ENCODE data around the gene PTPN12. TPM values are rescaled to one million over a fixed set of nuclear protein-coding genes. Genes with fewer than 3 reads are reported as not detected.

The PTPN12 gene
- total and polyA plus RNA-seq, 2 donors (not counting 1 experiment from before 2014, with no cell fraction given), result 18.0 to 78.8 TPM

DNA sequence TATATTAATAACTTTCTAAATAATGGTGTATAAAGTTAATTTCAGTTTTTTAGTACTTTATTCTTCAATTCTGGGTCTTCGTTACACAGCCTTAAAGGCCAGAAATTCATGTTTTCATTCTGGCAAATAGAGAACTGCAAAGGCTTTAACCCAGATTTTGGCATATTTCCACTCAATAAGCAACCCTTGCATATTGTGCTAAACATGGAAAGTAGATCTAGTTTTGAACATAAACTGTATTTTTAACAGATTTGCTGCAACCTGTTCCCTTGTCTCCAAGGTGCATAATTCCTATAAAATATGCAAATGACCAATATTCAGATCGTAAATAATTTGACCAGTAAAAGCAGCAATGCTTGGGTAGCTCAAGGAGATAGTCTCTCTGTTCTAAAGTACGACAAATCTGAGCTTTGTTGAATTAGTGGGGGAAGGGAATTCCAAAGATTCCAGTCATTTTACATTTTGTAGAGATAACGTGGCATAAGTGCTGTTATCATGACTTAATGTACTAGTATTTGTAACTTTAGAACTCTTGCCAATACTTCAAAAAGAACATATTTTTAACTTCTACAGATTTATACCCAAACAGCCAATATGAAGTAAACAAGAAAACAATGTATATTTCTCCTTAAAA lies 112.7 kb downstream of the PTPN12 start:
- H3K4me1 Mint-ChIP-seq, result no peaks in the 10 kb centered on the region
- no peak for ATAC-seq (ENCODE audit: low read depth)
- H3K9me3 Mint-ChIP-seq (ENCODE audit: insufficient read depth), result no peaks in the 10 kb centered on the region
- H2AFZ ChIP-seq (ENCODE audit: insufficient read depth, low read depth, low read length, poor library complexity, severe bottlenecking), result no peak overlapping the region
- H3K4me1 ChIP-seq (ENCODE audit: control insufficient read depth in 2 of 2, insufficient read depth in 2 of 2, low read length in 2 of 2), result no peaks in the 10 kb centered on the region
- H3K36me3 ChIP-seq (replicated peaks in 1 of 2; ENCODE audit: control extremely low read depth in 1 of 2, control insufficient read depth in 1 of 2, extremely low read depth in 1 of 2, insufficient read depth in 2 of 2, low read length in 1 of 2), result no peaks in the 10 kb centered on the region
- no peaks in the 10 kb centered on the region for H4K20me1 ChIP-seq (ENCODE audit: control insufficient read depth, insufficient read depth, low read length, poor library complexity, severe bottlenecking)
- TF ChIP-seq, protein P1, sequence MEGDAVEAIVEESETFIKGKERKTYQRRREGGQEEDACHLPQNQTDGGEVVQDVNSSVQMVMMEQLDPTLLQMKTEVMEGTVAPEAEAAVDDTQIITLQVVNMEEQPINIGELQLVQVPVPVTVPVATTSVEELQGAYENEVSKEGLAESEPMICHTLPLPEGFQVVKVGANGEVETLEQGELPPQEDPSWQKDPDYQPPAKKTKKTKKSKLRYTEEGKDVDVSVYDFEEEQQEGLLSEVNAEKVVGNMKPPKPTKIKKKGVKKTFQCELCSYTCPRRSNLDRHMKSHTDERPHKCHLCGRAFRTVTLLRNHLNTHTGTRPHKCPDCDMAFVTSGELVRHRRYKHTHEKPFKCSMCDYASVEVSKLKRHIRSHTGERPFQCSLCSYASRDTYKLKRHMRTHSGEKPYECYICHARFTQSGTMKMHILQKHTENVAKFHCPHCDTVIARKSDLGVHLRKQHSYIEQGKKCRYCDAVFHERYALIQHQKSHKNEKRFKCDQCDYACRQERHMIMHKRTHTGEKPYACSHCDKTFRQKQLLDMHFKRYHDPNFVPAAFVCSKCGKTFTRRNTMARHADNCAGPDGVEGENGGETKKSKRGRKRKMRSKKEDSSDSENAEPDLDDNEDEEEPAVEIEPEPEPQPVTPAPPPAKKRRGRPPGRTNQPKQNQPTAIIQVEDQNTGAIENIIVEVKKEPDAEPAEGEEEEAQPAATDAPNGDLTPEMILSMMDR (IDR thresholded peaks at IDR 0.05), result no peak
- TF ChIP-seq EZH2 (IDR thresholded peaks at IDR 0.05; ENCODE audit: borderline replicate concordance, insufficient read depth, low read depth, low read length, poor library complexity, severe bottlenecking), result no peak
- ChIA-PET POLR2A (no interaction called here), CTCF (interaction anchor here (0.6 to 11.4 kb wide), 12 partner anchors 8 to 392 kb away, joined by 3 to 155 read pairs (median 7); partner anchors contain the start of gene RSBN1L)
- H3K4me2 ChIP-seq (replicated peaks; ENCODE audit: low read depth, low read length, poor library complexity, severe bottlenecking), result no peak overlapping the region
- intact Hi-C loops (cut with micrococcal nuclease), result loop anchor here (5.0 kb wide), 2 partner anchors 47 to 287 kb away; partner anchors contain the start of gene RSBN1L
- no peaks in the 10 kb centered on the region for H3K27me3 ChIP-seq (replicated peaks in 1 of 4; ENCODE audit: control extremely low read depth in 1 of 4, control insufficient read depth in 3 of 4, insufficient read depth in 4 of 4, low read length in 3 of 4)
- no peak overlapping the region for H3K4me3 ChIP-seq (ENCODE audit: control extremely low read depth in 1 of 5, extremely low read depth in 1 of 5, insufficient read depth in 1 of 5, low read depth in 2 of 5, low read length in 4 of 5)
- no peak overlapping the region for H3K9ac ChIP-seq (ENCODE audit: low read length)
- no peaks in the 10 kb centered on the region for H3K27me3 Mint-ChIP-seq
- no peak overlapping the region for H3K27ac Mint-ChIP-seq
- H3K79me2 ChIP-seq (ENCODE audit: control insufficient read depth, insufficient read depth, low read length), result no peaks in the 10 kb centered on the region
- no peak for DNase-seq
- no peak overlapping the region for H3K27ac ChIP-seq (ENCODE audit: low read length in 2 of 2)
- no peak overlapping the region for H3K4me3 Mint-ChIP-seq
- no CpG with 5 or more reads among the region's 4 CpGs for WGBS (ENCODE audit: insufficient coverage)
- H3K9me3 ChIP-seq (ENCODE audit: control extremely low read depth in 1 of 3, control insufficient read depth in 2 of 3, insufficient read depth in 1 of 3, low read length in 2 of 3), result no peaks in the 10 kb centered on the region

DNA sequence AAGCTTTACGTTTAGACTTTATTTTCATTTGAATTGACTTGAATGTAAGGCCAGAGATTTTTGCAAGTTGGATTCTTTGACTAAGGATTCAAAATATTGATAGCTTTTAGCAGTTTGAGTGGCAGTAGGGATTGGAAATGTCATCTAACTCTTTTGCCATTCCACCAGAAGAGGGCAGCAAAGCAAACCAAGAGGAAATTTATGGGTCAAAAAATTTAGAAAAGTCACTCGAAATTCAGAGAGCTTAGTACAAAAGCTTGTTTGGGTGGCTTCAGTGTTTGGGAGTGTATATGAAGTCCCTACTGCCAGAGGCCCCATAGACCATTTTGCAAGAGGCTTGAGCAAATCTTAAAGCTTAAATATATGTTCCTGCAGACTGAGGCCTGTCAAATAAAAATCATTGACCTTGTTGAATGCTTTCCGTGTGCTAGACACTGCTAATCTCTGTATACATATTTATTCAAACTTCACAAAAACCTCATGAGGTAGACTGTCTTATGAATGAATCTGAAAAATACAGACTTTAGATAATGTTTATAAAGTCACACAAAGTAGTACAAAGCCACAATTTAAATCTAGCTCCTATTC lies 114.6 kb downstream of the PTPN12 start:
- Histone ChIP-seq H3K27me3 (replicated peaks in 1 of 4; ENCODE audit: control extremely low read depth in 1 of 4, control insufficient read depth in 3 of 4, insufficient read depth in 4 of 4, low read length in 3 of 4) (no peaks in the 10 kb centered on the region), H3K79me2 (ENCODE audit: control insufficient read depth, insufficient read depth, low read length) (no peaks in the 10 kb centered on the region), H3K27ac (ENCODE audit: low read length in 2 of 2) (no peak overlapping the region), H4K20me1 (ENCODE audit: control insufficient read depth, insufficient read depth, low read length, poor library complexity, severe bottlenecking) (no peaks in the 10 kb centered on the region), H3K4me1 (ENCODE audit: control insufficient read depth in 2 of 2, insufficient read depth in 2 of 2, low read length in 2 of 2) (no peaks in the 10 kb centered on the region), H3K9me3 (ENCODE audit: control extremely low read depth in 1 of 3, control insufficient read depth in 2 of 3, insufficient read depth in 1 of 3, low read length in 2 of 3) (no peaks in the 10 kb centered on the region), H3K4me2 (replicated peaks; ENCODE audit: low read depth, low read length, poor library complexity, severe bottlenecking) (no peak overlapping the region), H3K4me3 (ENCODE audit: control extremely low read depth in 1 of 5, extremely low read depth in 1 of 5, insufficient read depth in 1 of 5, low read depth in 2 of 5, low read length in 4 of 5) (no peak overlapping the region), H3K9ac (ENCODE audit: low read length) (no peak overlapping the region), H3K36me3 (replicated peaks in 1 of 2; ENCODE audit: control extremely low read depth in 1 of 2, control insufficient read depth in 1 of 2, extremely low read depth in 1 of 2, insufficient read depth in 2 of 2, low read length in 1 of 2) (no peaks in the 10 kb centered on the region), H2AFZ (ENCODE audit: insufficient read depth, low read depth, low read length, poor library complexity, severe bottlenecking) (peak overlapping the region; percentile 14)
- 0% methylated on average over 1 of the region's 3 CpGs for WGBS (ENCODE audit: insufficient coverage)
- DNase-seq (peak; percentile 62), ATAC-seq (ENCODE audit: low read depth) (no peak)
- Mint-ChIP-seq H3K9me3 (ENCODE audit: insufficient read depth) (no peaks in the 10 kb centered on the region), H3K27me3 (no peaks in the 10 kb centered on the region), H3K27ac (no peak overlapping the region), H3K4me3 (no peak overlapping the region), H3K4me1 (no peaks in the 10 kb centered on the region)
- CTCF ChIA-PET, result interaction anchor here (0.6 to 11.4 kb wide), 64 partner anchors 9 to 390 kb away, joined by 3 to 155 read pairs (median 4); partner anchors contain the start of genes GSAP, PTPN12 and RSBN1L
- TF ChIP-seq, protein P1 (IDR thresholded peaks at IDR 0.05), result peak; percentile 89
- TF ChIP-seq EZH2 (IDR thresholded peaks at IDR 0.05; ENCODE audit: borderline replicate concordance, insufficient read depth, low read depth, low read length, poor library complexity, severe bottlenecking), result no peak
- intact Hi-C loops (cut with micrococcal nuclease), result loop anchor here (1.0 to 5.0 kb wide), 3 partner anchors 46 to 286 kb away; partner anchors contain the start of gene RSBN1L
- POLR2A ChIA-PET, result interaction anchor here (0.5 to 1.2 kb wide), 3 partner anchors 44 to 235 kb away, joined by 3 read pairs; partner anchors contain the start of genes GSAP and RSBN1L

Measured in B cell (primary cell).